H1 (cell line): ENCODE data around the gene MFAP4. TPM values are rescaled to one million over a fixed set of nuclear protein-coding genes. Genes with fewer than 3 reads are reported as not detected.

ENCODE experiments used
- BACH1 ChIP-seq: IDR thresholded peaks from 2 replicates; pipeline ENCODE4 v1.6.1; 2012; ENCODE audit warnings: low read length, improper control_type of control experiment
- BCL11A ChIP-seq, 2 experiments: IDR thresholded peaks; one replicate each; pipeline ENCODE4 v1.6.1; 2011; ENCODE audit warnings: low read depth in 2 of 2, low read length in 2 of 2, mild to moderate bottlenecking in 2 of 2
- BRCA1 ChIP-seq: IDR thresholded peaks from 2 replicates; pipeline ENCODE4 v1.6.1; 2012; ENCODE audit warnings: low read depth, low read length, improper control_type of control experiment
- CBX5 ChIP-seq: fragments of 300-800, 300-1000 bp; sonication (generic); IDR thresholded peaks from 2 replicates; pipeline ENCODE4 v1.7.1; 2016; ENCODE audit warnings: antibody characterized with exemption, low read length, low read depth
- CBX8 ChIP-seq: fragments of 300-800, 300-1000 bp; sonication (generic); IDR thresholded peaks from 2 replicates; pipeline ENCODE4 v1.7.1; 2016; ENCODE audit warnings: low read depth, low read length, borderline replicate concordance
- CHD1 ChIP-seq: IDR thresholded peaks from 2 replicates; pipeline ENCODE4 v1.6.1; 2012; ENCODE audit warnings: low read depth, low read length, improper control_type of control experiment
- EGR1 ChIP-seq: IDR thresholded peaks from 2 replicates; pipeline ENCODE4 v1.6.1; 2011; ENCODE audit warnings: low read depth, low read length, borderline replicate concordance
- EZH2 ChIP-seq: fragments of 200-600 bp; sonication (generic); IDR thresholded peaks from 2 replicates; pipeline ENCODE4 v1.7.1; 2012; ENCODE audit warnings: low read depth, mild to moderate bottlenecking, moderate library complexity, low read length, inconsistent platforms; ENCODE audit not compliant: severe bottlenecking
- FOSL1 ChIP-seq: IDR thresholded peaks from 2 replicates; pipeline ENCODE4 v1.6.1; 2011; ENCODE audit warnings: mild to moderate bottlenecking, low read depth, low read length, moderate library complexity; ENCODE audit not compliant: insufficient read depth
- GTF2F1 ChIP-seq: IDR thresholded peaks from 2 replicates; pipeline ENCODE4 v1.6.1; 2012; ENCODE audit warnings: low read depth, low read length, improper control_type of control experiment, borderline replicate concordance
- HDAC6 ChIP-seq: IDR thresholded peaks from one replicate; pipeline ENCODE4 v1.7.1; 2012; ENCODE audit warnings: low read depth, mild to moderate bottlenecking, inconsistent platforms, low read length, moderate library complexity
- NANOG ChIP-seq: IDR thresholded peaks from 2 replicates; pipeline ENCODE4 v1.6.1; 2011; ENCODE audit warnings: low read length, low read depth, mild to moderate bottlenecking, inconsistent platforms; ENCODE audit not compliant: insufficient read depth, poor library complexity, severe bottlenecking
- PHF8 ChIP-seq: fragments of 200-600 bp; sonication (generic); conservative IDR thresholded peaks from 2 replicates; pipeline ENCODE4 v1.7.1; 2012; ENCODE audit warnings: low read depth, mild to moderate bottlenecking, inconsistent platforms, low read length, moderate library complexity
- POLR2AphosphoS5 ChIP-seq: IDR thresholded peaks from 2 replicates; pipeline ENCODE4 v1.6.1; 2011; ENCODE audit warnings: low read depth, low read length
- RFX5 ChIP-seq: IDR thresholded peaks from 2 replicates; pipeline ENCODE4 v1.6.1; 2011; ENCODE audit warnings: low read depth, low read length, improper control_type of control experiment, borderline replicate concordance
- RNF2 ChIP-seq: fragments of 200-900, 300-1000 bp; sonication (generic); IDR thresholded peaks from 2 replicates; pipeline ENCODE4 v1.7.1; 2016; ENCODE audit warnings: borderline replicate concordance, low read depth, mild to moderate bottlenecking, antibody characterized with exemption, low read length; ENCODE audit not compliant: poor library complexity, severe bottlenecking; ENCODE audit errors: missing control alignments
- SIN3A ChIP-seq, 2 experiments: IDR thresholded peaks in 1 of 2; conservative IDR thresholded peaks in 1 of 2; 2 replicates each; pipeline ENCODE4 v1.6.1; 2011 to 2012; ENCODE audit warnings: low read length in 2 of 2, improper control_type of control experiment in 1 of 2, low read depth in 1 of 2, mild to moderate bottlenecking in 1 of 2
- SRF ChIP-seq: IDR thresholded peaks from 2 replicates; pipeline ENCODE4 v1.6.1; 2011; ENCODE audit warnings: mild to moderate bottlenecking, low read depth, low read length, moderate library complexity
- SUZ12 ChIP-seq: fragments of 200-600 bp; sonication (generic); IDR thresholded peaks from 2 replicates; pipeline ENCODE4 v1.6.1; 2012; ENCODE audit warnings: mild to moderate bottlenecking, inconsistent platforms, low read length, moderate library complexity, mixed read lengths
- TCF12 ChIP-seq: IDR thresholded peaks from 2 replicates; pipeline ENCODE4 v1.6.1; 2011; ENCODE audit warnings: low read depth, mild to moderate bottlenecking, low read length
- polyA plus RNA-seq, 7 experiments: library from polyadenylated mRNA; depleted of rRNA in 3 of 7; stranded (reverse) in 5 of 7; unstranded in 2 of 7; fragments of >200 nt in 5 of 7; fragments of 200-250 nt in 2 of 7; gene quantifications; 1 replicate in 5 of 7; 2 replicates in 1 of 7; 4 replicates in 1 of 7; pipeline versions ENCODE4 v1.2.1 to v1.2.3, GENCODE V29; 2011 to 2013; ENCODE audit warnings: missing spikeins in 2 of 7, mixed read lengths in 2 of 7
- total RNA-seq: library from RNA; stranded (reverse); fragmentation: NEBNext Ultra II Directional; extraction: Animal tissue kit (Norgen Biotek cat#: 25700); gene quantifications from 2 replicates; pipeline ENCODE4 v1.2.1, GENCODE V29; 2021
- TF ChIP-seq, protein P1 (sequence below), 3 experiments: IDR thresholded peaks; 1 replicate in 2 of 3; 2 replicates in 1 of 3; pipeline versions ENCODE4 v1.5.1 to v1.6.1; 2011; ENCODE audit warnings: low read length in 3 of 3, mild to moderate bottlenecking in 3 of 3, inconsistent platforms in 2 of 3, low read depth in 1 of 3, moderate library complexity in 1 of 3; ENCODE audit not compliant: insufficient read depth in 1 of 3; ENCODE audit errors: control extremely low read depth in 1 of 3

MFAP4 gene
- total and polyA plus RNA-seq, 2 of the 8 experiments (the other 6 are each of a cell fraction or from before 2014, with no cell fraction given), result 3.1 to 3.6 TPM

DNA sequence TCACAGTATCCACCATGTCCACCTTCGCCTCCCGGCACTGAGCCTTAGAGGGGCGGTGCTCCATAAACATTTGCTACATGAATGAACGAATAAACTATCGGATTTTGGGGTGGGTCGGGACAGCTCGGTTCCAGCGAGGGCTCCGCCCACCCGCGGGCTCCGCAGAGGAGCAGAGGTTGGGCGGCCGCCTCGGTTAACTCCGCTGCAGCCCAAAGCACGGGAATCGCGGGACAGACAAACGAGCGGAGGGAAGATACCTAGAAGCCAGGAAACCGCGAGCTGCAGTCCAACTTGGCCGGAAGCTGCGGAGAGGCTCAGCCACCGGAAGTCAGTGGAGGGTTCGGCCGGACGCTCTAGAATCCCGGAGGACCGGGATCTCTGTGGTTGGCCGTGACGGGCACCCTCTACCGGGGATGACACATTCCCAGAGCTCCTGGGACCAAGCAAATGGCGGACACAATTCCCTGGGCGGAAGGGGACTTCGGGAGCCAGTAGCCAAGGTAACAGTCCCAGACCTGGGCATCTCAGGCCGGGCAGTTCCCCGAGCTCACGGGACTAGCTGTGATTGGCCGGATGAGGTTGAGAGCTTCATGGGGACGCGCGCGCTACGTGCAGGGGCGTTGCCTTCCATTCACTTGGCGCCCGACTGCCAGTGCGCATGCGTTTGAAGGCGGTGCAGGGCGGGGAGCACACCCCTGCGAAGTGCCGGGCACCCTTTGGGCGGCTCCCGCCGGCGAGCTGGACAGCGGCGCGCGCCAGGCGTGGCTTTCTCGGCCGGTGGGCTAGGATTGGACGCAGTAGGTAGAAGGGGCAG, 9.2 kb downstream of the MFAP4 start (continued):
- TF ChIP-seq BRCA1 (0 out of 2 replicates have a peak, but pooled peaks have one; percentile 7), CHD1 (no peak), HDAC6 (no peak), SRF (no peak), GTF2F1 (no peak), TCF12 (no peak), EGR1 (peak; percentile 85), BACH1 (no peak), SIN3A (conservative IDR thresholded peaks at IDR 0.05 in 1 of 2, IDR thresholded peaks at IDR 0.05 in 1 of 2; ENCODE audit: low read depth in 1 of 2, low read length in 2 of 2) (peak; percentile 31 to 73; a peak in 2 of 4 replicates), CBX8 (no peak), BCL11A (IDR thresholded peaks at IDR 0.05; ENCODE audit: low read depth in 2 of 2, low read length in 2 of 2) (no peak), RNF2 (no peak), PHF8 (peak; percentile 75), SUZ12 (no peak), POLR2AphosphoS5 (peak; percentile 50), EZH2 (no peak), FOSL1 (no peak), NANOG (no peak), RFX5 (no peak), CBX5 (no peak)
- TF ChIP-seq, protein P1, sequence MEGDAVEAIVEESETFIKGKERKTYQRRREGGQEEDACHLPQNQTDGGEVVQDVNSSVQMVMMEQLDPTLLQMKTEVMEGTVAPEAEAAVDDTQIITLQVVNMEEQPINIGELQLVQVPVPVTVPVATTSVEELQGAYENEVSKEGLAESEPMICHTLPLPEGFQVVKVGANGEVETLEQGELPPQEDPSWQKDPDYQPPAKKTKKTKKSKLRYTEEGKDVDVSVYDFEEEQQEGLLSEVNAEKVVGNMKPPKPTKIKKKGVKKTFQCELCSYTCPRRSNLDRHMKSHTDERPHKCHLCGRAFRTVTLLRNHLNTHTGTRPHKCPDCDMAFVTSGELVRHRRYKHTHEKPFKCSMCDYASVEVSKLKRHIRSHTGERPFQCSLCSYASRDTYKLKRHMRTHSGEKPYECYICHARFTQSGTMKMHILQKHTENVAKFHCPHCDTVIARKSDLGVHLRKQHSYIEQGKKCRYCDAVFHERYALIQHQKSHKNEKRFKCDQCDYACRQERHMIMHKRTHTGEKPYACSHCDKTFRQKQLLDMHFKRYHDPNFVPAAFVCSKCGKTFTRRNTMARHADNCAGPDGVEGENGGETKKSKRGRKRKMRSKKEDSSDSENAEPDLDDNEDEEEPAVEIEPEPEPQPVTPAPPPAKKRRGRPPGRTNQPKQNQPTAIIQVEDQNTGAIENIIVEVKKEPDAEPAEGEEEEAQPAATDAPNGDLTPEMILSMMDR (IDR thresholded peaks at IDR 0.05; ENCODE audit: control extremely low read depth in 1 of 3, insufficient read depth in 1 of 3, low read depth in 1 of 3, low read length in 3 of 3), result no peak
